HG02623 (cell line): ENCODE results near the gene NHS.

Source experiments
- ATAC-seq: cut with Tn5 transposase; IDR thresholded peaks from one replicate; pipeline ENCODE4 v1.9.1; 2021; ENCODE audit warnings: moderate library complexity; ENCODE audit not compliant: unreplicated experiment

Gene NHS

GRCh38 chrX:17374619-17375366 lies at the start of gene NHS:
Gene NHS, plus strand, starts transcription at chrX:17375200. Its CDS starts 558 bp downstream, at chrX:17375758.
- no peak for ATAC-seq

GRCh38 chrX:17328837-17329236 lies 46.2 kb upstream of the NHS start:
- ATAC-seq = no peak

- ATAC-seq = no peak
Measured at GRCh38 chrX:17336377-17336776, 38.6 kb upstream of the NHS start.

- ATAC-seq = no peak
Measured at GRCh38 chrX:17355976-17356375, 19.0 kb upstream of the NHS start.

- no peak for ATAC-seq
Measured at GRCh38 chrX:17359500-17359899, 15.5 kb upstream of the NHS start.

GRCh38 chrX:17361620-17362019 lies 13.4 kb upstream of the NHS start:
- ATAC-seq = no peak

GRCh38 chrX:17368002-17368401 lies 7.0 kb upstream of the NHS start:
- no peak for ATAC-seq

- ATAC-seq = no peak
Measured at GRCh38 chrX:17369309-17369708, 5.7 kb upstream of the NHS start.

GRCh38 chrX:17370191-17370590 lies 4.8 kb upstream of the NHS start:
- ATAC-seq = no peak

GRCh38 chrX:17372052-17372451 lies 2.9 kb upstream of the NHS start:
- ATAC-seq = no peak

GRCh38 chrX:17373337-17373736 lies 1.7 kb upstream of the NHS start:
- ATAC-seq = no peak

- ATAC-seq = no peak
Measured at GRCh38 chrX:17375367-17375636, 302 bp downstream of the NHS start.

GRCh38 chrX:17375637-17376430 lies 834 bp downstream of the NHS start:
- ATAC-seq = no peak

- ATAC-seq = no peak
Measured at GRCh38 chrX:17376431-17377077, 1.6 kb downstream of the NHS start.

GRCh38 chrX:17377091-17377717 lies 2.2 kb downstream of the NHS start:
- ATAC-seq = no peak

- no peak for ATAC-seq
Measured at GRCh38 chrX:17377795-17378194, 2.8 kb downstream of the NHS start.

GRCh38 chrX:17380221-17380620 lies 5.2 kb downstream of the NHS start:
- no peak for ATAC-seq

GRCh38 chrX:17390419-17390850 lies 15.4 kb downstream of the NHS start:
- no peak for ATAC-seq

- no peak for ATAC-seq
Measured at GRCh38 chrX:17395154-17395553, 20.2 kb downstream of the NHS start.

- ATAC-seq = no peak
Measured at GRCh38 chrX:17397074-17397473, 22.1 kb downstream of the NHS start.

GRCh38 chrX:17403189-17403691 lies 28.2 kb downstream of the NHS start:
- ATAC-seq = no peak
